B cell (primary cell): ENCODE results near the gene ZNF469. TPM values are rescaled to one million over a fixed set of nuclear protein-coding genes. Genes with fewer than 3 reads are reported as not detected.

Experiments
- ATAC-seq: fragments of 200-7000 bp; cut with Tn5 transposase; one replicate; pipeline ENCODE4 v1.10.0; 2021; ENCODE audit warnings: low read depth, mild to moderate bottlenecking, moderate number of reproducible peaks, moderate library complexity
- CTCF ChIA-PET: fragments of 350-600 bp; sonication (Branson Sonifier 250); formaldehyde crosslinking; loops from one replicate; lab custom pipeline; 2021; ENCODE audit warnings: antibody characterized with exemption, inconsistent platforms; lab: Charles Lee
- POLR2A ChIA-PET: fragments of 350-600 bp; sonication (Branson Sonifier 250); formaldehyde crosslinking; loops from one replicate; lab custom pipeline; 2021; ENCODE audit warnings: antibody characterized with exemption; lab: Charles Lee
- DNase-seq: peaks from one replicate; pipeline ENCODE4 v3.0.0; 2013
- H2AFZ ChIP-seq: 2 replicates; pipeline ENCODE4 v1.6.1; 2012; ENCODE audit warnings: mild to moderate bottlenecking, low read depth, low read length; ENCODE audit not compliant: insufficient read depth, poor library complexity, severe bottlenecking
- H3K27ac ChIP-seq, 2 donors: 1 replicate in 1 of 2; 2 replicates in 1 of 2; pipeline ENCODE4 v1.5.1; 2012 to 2013; ENCODE audit warnings: low read length in 2 of 2, mild to moderate bottlenecking in 2 of 2, moderate library complexity in 1 of 2
- H3K27me3 ChIP-seq, 4 experiments: fragments of 200-600 bp in 1 of 4; sonication (generic) in 1 of 4; replicated peaks in 1 of 4; 1 replicate in 2 of 4; 2 replicates in 2 of 4; pipeline versions ENCODE4 v1.6.1 to v1.7.0; 2013 to 2016; ENCODE audit warnings: low read length in 3 of 4, mild to moderate bottlenecking in 2 of 4, mixed read lengths in 1 of 4, moderate library complexity in 1 of 4; ENCODE audit not compliant: insufficient read depth in 4 of 4, control insufficient read depth in 3 of 4; ENCODE audit errors: control extremely low read depth in 1 of 4
- H3K36me3 ChIP-seq, 2 experiments: replicated peaks in 1 of 2; 1 replicate in 1 of 2; 2 replicates in 1 of 2; pipeline versions ENCODE4 v1.6.1 to v1.7.1; 2013; ENCODE audit warnings: low read length in 1 of 2; ENCODE audit not compliant: insufficient read depth in 2 of 2, control insufficient read depth in 1 of 2; ENCODE audit errors: control extremely low read depth in 1 of 2, extremely low read depth in 1 of 2
- H3K4me1 ChIP-seq, 2 donors: fragments of 200-600 bp in 1 of 2; sonication (generic) in 1 of 2; 1 replicate in 1 of 2; 2 replicates in 1 of 2; pipeline versions ENCODE4 v1.5.1 to v1.6.1; 2013 to 2017; ENCODE audit warnings: low read length in 2 of 2; ENCODE audit not compliant: control insufficient read depth in 2 of 2, insufficient read depth in 2 of 2
- H3K4me2 ChIP-seq: replicated peaks from 2 replicates; pipeline ENCODE3; 2012; ENCODE audit warnings: mild to moderate bottlenecking, low read depth, low read length; ENCODE audit not compliant: poor library complexity, severe bottlenecking
- H3K4me3 ChIP-seq, 5 experiments: fragments of 200-600 bp in 1 of 5; sonication (generic) in 1 of 5; 1 replicate in 3 of 5; 2 replicates in 2 of 5; pipeline versions ENCODE4 v1.5.1 to v1.7.0; 2011 to 2016; ENCODE audit warnings: low read length in 4 of 5, mild to moderate bottlenecking in 4 of 5, low read depth in 2 of 5, control low read depth in 1 of 5, moderate library complexity in 1 of 5; ENCODE audit not compliant: insufficient read depth in 1 of 5; ENCODE audit errors: control extremely low read depth in 1 of 5, extremely low read depth in 1 of 5
- H3K79me2 ChIP-seq: fragments of 200-600 bp; sonication (generic); one replicate; pipeline ENCODE4 v1.6.0; 2016; ENCODE audit warnings: low read length; ENCODE audit not compliant: control insufficient read depth, insufficient read depth
- H3K9ac ChIP-seq: fragments of 200-600 bp; sonication (generic); 2 replicates; pipeline ENCODE4 v1.6.1; 2017; ENCODE audit warnings: mild to moderate bottlenecking, low read length, moderate library complexity
- H3K9me3 ChIP-seq, 3 donors: one replicate each; pipeline versions ENCODE4 v1.6.1 to v1.7.1; 2013; ENCODE audit warnings: low read length in 2 of 3; ENCODE audit not compliant: control insufficient read depth in 2 of 3, insufficient read depth in 1 of 3; ENCODE audit errors: control extremely low read depth in 1 of 3
- H4K20me1 ChIP-seq: 2 replicates; pipeline ENCODE4 v1.6.0; 2012; ENCODE audit warnings: mild to moderate bottlenecking, low read length; ENCODE audit not compliant: insufficient read depth, control insufficient read depth, poor library complexity, severe bottlenecking
- H3K27ac Mint-ChIP-seq: one replicate; pipeline ENCODE4 v1.8.0; 2021; ENCODE audit warnings: mixed read lengths
- H3K27me3 Mint-ChIP-seq: one replicate; pipeline ENCODE4 v1.8.0; 2021; ENCODE audit warnings: mixed read lengths
- H3K4me1 Mint-ChIP-seq: one replicate; pipeline ENCODE4 v1.8.0; 2021; ENCODE audit warnings: mixed read lengths
- H3K4me3 Mint-ChIP-seq: one replicate; pipeline ENCODE4 v1.8.0; 2021; ENCODE audit warnings: mixed read lengths
- H3K9me3 Mint-ChIP-seq: one replicate; pipeline ENCODE4 v1.8.0; 2022; ENCODE audit warnings: mixed read lengths; ENCODE audit not compliant: insufficient read depth
- EZH2 ChIP-seq: IDR thresholded peaks from 2 replicates; pipeline ENCODE4 v1.6.1; 2012; ENCODE audit warnings: borderline replicate concordance, low read depth, mild to moderate bottlenecking, moderate library complexity, low read length; ENCODE audit not compliant: insufficient read depth, poor library complexity, severe bottlenecking
- WGBS: methylation state at CpG from one replicate; pipeline ENCODE4 v1.1.5; 2013; ENCODE audit warnings: missing lambda C conversion rate; ENCODE audit not compliant: insufficient coverage; 5-methylcytosine and 5-hydroxymethylcytosine counted together
- intact Hi-C: fragments of 100-400 bp; cut with micrococcal nuclease; formaldehyde crosslinking; loops from one replicate; pipeline ENCODE4 v1.10.0; 2022
- polyA plus RNA-seq: library from polyadenylated mRNA; depleted of rRNA; stranded (reverse); fragments of >200 nt; gene quantifications from 2 replicates; pipeline ENCODE4 v1.2.3, GENCODE V29; 2012
- total RNA-seq, 2 donors: library from RNA; stranded (reverse); fragments of 120-200 nt in 1 of 2; gene quantifications; 1 replicate in 1 of 2; 2 replicates in 1 of 2; pipeline versions ENCODE4 v1.2.3 to v1.2.4, GENCODE V29; 2013 to 2022
- TF ChIP-seq, protein P1 (sequence below): fragments of 200-600 bp; IDR thresholded peaks from one replicate; pipeline ENCODE4 v1.8.0; 2022; ENCODE audit warnings: antibody characterized with exemption, mild to moderate bottlenecking

ZNF469 gene
- total and polyA plus RNA-seq, 2 donors (not counting 1 experiment from before 2014, with no cell fraction given) = 0.25 to 5.9 TPM

DNA sequence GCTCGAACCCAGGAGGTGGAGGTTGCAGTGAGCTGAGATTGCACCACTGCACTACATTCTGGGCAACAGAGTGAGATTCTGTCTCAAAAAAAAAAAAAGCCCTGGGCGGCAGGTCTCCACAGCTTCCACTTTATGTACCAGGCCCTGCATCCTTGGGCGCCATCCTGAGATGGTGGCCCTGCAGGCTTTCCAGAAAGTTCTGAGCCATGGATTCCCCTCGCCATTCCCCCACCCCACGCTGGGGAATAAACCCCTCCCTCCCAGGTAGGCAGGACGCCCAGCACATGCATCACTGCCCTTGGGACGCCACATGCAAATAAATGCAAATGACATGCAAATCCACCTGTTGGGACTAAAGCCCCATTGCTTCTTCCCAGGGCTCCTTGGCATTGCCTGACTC lies 13.8 kb upstream of the ZNF469 start:
- Mint-ChIP-seq H3K4me1 (peaks cover under 1% of the 10 kb centered on the region), H3K9me3 (no peaks in the 10 kb centered on the region), H3K4me3 (no peak overlapping the region), H3K27me3 (peaks cover under 1% of the 10 kb centered on the region), H3K27ac (no peak overlapping the region)
- H3K9me3 ChIP-seq = peaks cover 0 to 24% (median 0%) of the 10 kb centered on the region in 3 donors
- POLR2A ChIA-PET = no interaction called here
- H2AFZ ChIP-seq = no peak overlapping the region
- no peak overlapping the region for H3K4me2 ChIP-seq
- CTCF ChIA-PET = no interaction called here
- H3K4me3 ChIP-seq = no peak overlapping the region
- no peak for TF ChIP-seq EZH2
- TF ChIP-seq, protein P1, sequence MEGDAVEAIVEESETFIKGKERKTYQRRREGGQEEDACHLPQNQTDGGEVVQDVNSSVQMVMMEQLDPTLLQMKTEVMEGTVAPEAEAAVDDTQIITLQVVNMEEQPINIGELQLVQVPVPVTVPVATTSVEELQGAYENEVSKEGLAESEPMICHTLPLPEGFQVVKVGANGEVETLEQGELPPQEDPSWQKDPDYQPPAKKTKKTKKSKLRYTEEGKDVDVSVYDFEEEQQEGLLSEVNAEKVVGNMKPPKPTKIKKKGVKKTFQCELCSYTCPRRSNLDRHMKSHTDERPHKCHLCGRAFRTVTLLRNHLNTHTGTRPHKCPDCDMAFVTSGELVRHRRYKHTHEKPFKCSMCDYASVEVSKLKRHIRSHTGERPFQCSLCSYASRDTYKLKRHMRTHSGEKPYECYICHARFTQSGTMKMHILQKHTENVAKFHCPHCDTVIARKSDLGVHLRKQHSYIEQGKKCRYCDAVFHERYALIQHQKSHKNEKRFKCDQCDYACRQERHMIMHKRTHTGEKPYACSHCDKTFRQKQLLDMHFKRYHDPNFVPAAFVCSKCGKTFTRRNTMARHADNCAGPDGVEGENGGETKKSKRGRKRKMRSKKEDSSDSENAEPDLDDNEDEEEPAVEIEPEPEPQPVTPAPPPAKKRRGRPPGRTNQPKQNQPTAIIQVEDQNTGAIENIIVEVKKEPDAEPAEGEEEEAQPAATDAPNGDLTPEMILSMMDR = no peak
- H3K27ac ChIP-seq = no peak overlapping the region
- WGBS = 77% methylated on average over 5 of the region's 7 CpGs
- peaks cover 0 to 6% (median 0%) of the 10 kb centered on the region in 4 experiments for H3K27me3 ChIP-seq
- ATAC-seq (no peak), DNase-seq (no peak)
- H3K9ac ChIP-seq = no peak overlapping the region
- H3K79me2 ChIP-seq = no peaks in the 10 kb centered on the region
- H3K4me1 ChIP-seq = no peaks in the 10 kb centered on the region
- no peaks in the 10 kb centered on the region for H3K36me3 ChIP-seq
- intact Hi-C loops = no loop called here
- H4K20me1 ChIP-seq = no peaks in the 10 kb centered on the region

DNA sequence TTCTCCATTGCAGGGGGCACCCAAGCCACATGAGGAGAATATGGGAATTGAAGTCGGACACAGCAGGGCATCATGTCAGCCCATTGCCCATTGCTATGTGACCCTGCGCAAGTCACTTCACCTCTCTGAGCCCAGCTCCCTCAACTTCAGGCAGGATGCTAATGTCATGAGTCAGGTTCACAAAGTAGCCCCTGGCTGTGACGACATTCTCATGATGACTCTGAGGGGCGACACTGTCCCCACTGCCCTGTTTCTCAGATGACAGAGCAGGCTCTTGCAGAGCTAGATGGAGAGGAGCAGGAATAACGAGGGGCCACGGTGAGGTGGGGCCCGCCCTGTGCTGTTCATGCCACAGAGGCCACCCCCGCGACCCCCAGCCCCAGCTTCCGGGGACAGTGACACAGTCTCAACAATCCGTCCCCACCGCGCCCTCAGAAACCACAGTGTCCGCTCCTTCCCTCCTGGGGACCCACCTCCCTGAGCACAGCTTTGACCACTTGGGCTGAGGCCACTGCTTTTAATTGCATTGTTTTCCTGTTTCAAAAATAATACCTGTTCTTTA lies 13.2 kb upstream of the ZNF469 start:
- Histone ChIP-seq H3K4me3 (no peak overlapping the region), H3K9ac (no peak overlapping the region), H3K4me1 (no peaks in the 10 kb centered on the region), H3K27me3 (peaks cover 0 to 6% (median 0%) of the 10 kb centered on the region in 4 experiments), H3K27ac (no peak overlapping the region), H3K9me3 (peaks cover 0 to 24% (median 0%) of the 10 kb centered on the region in 3 donors), H3K36me3 (no peaks in the 10 kb centered on the region), H4K20me1 (no peaks in the 10 kb centered on the region), H3K4me2 (no peak overlapping the region), H3K79me2 (no peaks in the 10 kb centered on the region), H2AFZ (no peak overlapping the region)
- Mint-ChIP-seq H3K9me3 (no peaks in the 10 kb centered on the region), H3K4me3 (no peak overlapping the region), H3K27me3 (peaks cover 6% of the 10 kb centered on the region), H3K27ac (no peak overlapping the region), H3K4me1 (no peaks in the 10 kb centered on the region)
- DNase-seq (no peak), ATAC-seq (no peak)
- ChIA-PET POLR2A (no interaction called here), CTCF (no interaction called here)
- intact Hi-C loops = no loop called here
- TF ChIP-seq, protein P1 = no peak
- no peak for TF ChIP-seq EZH2
- 85% methylated on average over 14 of the region's 14 CpGs for WGBS
